ENCODE data around the gene FAU. TPM values are rescaled to one million over a fixed set of nuclear protein-coding genes. Genes with fewer than 3 reads are reported as not detected.
A peak's percentile ranks its signal among the peaks of the same experiment; 100 is the strongest.

FAU gene
- total and polyA plus RNA-seq, 2 of the 13 experiments (the other 11 are each of a cell fraction or from before 2014, with no cell fraction given) = 374 to 869 TPM

DNA sequence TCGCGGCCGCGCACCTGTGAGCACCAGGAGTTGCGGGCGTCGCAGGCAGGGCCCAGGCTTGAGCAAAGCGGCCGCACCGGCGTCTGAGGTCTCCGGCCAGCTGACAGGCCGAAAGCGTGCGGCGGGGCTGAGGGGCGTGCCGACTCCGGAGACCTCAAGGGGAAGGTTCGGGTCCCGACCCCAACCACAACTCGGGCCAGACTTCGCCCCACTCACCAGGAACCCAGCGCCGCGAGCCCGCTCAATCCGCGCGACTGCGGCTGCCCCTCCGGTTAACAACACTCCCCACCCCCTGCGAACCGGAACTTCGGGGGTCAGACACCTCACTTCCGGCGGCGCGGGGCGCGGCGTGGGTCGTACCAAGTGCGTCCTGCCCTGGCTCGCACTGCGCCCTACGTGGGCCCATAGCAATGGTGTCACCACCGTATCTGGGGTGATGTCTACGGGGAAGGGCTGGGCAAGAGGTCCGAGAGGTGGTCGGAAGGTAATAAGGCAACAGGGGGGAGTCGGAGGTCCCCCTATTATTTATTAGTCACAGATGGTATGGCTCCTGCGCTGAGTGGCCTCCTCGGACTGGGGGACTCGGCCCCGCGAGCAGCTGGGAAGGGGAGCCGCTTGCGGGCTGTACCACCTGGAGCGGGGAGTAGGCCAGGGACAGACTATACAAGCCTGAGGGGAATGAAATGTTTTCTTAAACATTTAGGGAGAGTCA lies 12.5 kb upstream of the FAU start, which contains the start of gene SYVN1 (continued):
- TF ChIP-seq ZNF609 (CRISPR knock-in tag; IDR thresholded peaks at IDR 0.05; ENCODE audit: borderline replicate concordance) (peak; percentile 45), KDM1A (CRISPR knock-in tag; IDR thresholded peaks at IDR 0.05) (no peak), ZNF34 (CRISPR knock-in tag; IDR thresholded peaks at IDR 0.05; ENCODE audit: borderline replicate concordance) (no peak), LRRFIP1 (CRISPR knock-in tag; conservative IDR thresholded peaks at IDR 0.05) (no peak), ZNF564 (CRISPR knock-in tag; IDR thresholded peaks at IDR 0.05) (peak; percentile 36; the same call in 1 of the 2 replicates), ZSCAN31 (CRISPR knock-in tag; IDR thresholded peaks at IDR 0.05; ENCODE audit: low read depth) (peak; percentile 33; the same call in 1 of the 2 replicates)
- TF ChIP-seq, protein P1, sequence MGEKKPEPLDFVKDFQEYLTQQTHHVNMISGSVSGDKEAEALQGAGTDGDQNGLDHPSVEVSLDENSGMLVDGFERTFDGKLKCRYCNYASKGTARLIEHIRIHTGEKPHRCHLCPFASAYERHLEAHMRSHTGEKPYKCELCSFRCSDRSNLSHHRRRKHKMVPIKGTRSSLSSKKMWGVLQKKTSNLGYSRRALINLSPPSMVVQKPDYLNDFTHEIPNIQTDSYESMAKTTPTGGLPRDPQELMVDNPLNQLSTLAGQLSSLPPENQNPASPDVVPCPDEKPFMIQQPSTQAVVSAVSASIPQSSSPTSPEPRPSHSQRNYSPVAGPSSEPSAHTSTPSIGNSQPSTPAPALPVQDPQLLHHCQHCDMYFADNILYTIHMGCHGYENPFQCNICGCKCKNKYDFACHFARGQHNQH (CRISPR knock-in tag; IDR thresholded peaks at IDR 0.05) = peak; percentile 52
- TF ChIP-seq, protein P2, sequence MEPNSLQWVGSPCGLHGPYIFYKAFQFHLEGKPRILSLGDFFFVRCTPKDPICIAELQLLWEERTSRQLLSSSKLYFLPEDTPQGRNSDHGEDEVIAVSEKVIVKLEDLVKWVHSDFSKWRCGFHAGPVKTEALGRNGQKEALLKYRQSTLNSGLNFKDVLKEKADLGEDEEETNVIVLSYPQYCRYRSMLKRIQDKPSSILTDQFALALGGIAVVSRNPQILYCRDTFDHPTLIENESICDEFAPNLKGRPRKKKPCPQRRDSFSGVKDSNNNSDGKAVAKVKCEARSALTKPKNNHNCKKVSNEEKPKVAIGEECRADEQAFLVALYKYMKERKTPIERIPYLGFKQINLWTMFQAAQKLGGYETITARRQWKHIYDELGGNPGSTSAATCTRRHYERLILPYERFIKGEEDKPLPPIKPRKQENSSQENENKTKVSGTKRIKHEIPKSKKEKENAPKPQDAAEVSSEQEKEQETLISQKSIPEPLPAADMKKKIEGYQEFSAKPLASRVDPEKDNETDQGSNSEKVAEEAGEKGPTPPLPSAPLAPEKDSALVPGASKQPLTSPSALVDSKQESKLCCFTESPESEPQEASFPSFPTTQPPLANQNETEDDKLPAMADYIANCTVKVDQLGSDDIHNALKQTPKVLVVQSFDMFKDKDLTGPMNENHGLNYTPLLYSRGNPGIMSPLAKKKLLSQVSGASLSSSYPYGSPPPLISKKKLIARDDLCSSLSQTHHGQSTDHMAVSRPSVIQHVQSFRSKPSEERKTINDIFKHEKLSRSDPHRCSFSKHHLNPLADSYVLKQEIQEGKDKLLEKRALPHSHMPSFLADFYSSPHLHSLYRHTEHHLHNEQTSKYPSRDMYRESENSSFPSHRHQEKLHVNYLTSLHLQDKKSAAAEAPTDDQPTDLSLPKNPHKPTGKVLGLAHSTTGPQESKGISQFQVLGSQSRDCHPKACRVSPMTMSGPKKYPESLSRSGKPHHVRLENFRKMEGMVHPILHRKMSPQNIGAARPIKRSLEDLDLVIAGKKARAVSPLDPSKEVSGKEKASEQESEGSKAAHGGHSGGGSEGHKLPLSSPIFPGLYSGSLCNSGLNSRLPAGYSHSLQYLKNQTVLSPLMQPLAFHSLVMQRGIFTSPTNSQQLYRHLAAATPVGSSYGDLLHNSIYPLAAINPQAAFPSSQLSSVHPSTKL (CRISPR knock-in tag; IDR thresholded peaks at IDR 0.05) = peak; percentile 22; the same call in 1 of the 2 replicates
- TF ChIP-seq, protein P3, sequence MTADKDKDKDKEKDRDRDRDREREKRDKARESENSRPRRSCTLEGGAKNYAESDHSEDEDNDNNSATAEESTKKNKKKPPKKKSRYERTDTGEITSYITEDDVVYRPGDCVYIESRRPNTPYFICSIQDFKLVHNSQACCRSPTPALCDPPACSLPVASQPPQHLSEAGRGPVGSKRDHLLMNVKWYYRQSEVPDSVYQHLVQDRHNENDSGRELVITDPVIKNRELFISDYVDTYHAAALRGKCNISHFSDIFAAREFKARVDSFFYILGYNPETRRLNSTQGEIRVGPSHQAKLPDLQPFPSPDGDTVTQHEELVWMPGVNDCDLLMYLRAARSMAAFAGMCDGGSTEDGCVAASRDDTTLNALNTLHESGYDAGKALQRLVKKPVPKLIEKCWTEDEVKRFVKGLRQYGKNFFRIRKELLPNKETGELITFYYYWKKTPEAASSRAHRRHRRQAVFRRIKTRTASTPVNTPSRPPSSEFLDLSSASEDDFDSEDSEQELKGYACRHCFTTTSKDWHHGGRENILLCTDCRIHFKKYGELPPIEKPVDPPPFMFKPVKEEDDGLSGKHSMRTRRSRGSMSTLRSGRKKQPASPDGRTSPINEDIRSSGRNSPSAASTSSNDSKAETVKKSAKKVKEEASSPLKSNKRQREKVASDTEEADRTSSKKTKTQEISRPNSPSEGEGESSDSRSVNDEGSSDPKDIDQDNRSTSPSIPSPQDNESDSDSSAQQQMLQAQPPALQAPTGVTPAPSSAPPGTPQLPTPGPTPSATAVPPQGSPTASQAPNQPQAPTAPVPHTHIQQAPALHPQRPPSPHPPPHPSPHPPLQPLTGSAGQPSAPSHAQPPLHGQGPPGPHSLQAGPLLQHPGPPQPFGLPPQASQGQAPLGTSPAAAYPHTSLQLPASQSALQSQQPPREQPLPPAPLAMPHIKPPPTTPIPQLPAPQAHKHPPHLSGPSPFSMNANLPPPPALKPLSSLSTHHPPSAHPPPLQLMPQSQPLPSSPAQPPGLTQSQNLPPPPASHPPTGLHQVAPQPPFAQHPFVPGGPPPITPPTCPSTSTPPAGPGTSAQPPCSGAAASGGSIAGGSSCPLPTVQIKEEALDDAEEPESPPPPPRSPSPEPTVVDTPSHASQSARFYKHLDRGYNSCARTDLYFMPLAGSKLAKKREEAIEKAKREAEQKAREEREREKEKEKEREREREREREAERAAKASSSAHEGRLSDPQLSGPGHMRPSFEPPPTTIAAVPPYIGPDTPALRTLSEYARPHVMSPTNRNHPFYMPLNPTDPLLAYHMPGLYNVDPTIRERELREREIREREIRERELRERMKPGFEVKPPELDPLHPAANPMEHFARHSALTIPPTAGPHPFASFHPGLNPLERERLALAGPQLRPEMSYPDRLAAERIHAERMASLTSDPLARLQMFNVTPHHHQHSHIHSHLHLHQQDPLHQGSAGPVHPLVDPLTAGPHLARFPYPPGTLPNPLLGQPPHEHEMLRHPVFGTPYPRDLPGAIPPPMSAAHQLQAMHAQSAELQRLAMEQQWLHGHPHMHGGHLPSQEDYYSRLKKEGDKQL (CRISPR knock-in tag; IDR thresholded peaks at IDR 0.05; ENCODE audit: low read depth) = no peak

Measured in HepG2 (cell line).